NCI-H345 (cell line): ENCODE measurements around the gene ADCY2.

Experiments used
- DNase-seq: peaks from one replicate; lab custom pipeline; 2025; lab: John Stamatoyannopoulos, UW

ADCY2 gene

DNA sequence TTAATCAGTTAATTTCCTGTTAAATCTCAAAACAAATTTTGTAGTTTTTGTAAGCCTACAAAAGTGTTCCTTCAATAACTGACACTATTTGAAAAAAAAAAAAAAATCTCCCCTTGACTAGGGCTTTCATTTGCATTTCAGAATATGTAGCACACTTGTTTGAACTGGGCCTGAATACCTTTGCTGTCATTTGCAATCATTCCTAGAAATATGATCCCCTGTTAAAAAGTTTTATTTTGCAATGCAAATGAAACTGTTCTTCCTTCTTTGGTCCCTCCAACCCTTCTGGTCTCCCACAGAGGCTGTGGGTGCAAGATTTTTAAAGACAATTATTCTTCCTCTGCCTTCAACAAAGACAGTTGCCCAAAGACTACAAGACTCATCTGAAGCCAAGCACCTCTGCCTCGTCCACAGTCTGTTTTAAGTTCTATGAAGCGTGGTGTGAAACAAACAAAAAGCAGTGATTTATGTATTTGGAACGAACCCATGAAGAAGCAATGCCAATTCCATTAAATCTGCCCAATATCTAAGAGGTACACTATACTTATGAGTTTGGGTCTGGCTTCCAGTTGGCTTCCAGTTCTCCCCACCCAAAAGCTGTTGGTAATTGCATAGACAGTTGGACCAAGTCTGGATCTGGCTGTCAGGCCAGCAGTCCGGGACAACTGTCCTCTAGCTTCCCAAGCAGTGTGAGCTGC, 388.9 kb downstream of the ADCY2 start:
- DNase-seq = no peak

DNA sequence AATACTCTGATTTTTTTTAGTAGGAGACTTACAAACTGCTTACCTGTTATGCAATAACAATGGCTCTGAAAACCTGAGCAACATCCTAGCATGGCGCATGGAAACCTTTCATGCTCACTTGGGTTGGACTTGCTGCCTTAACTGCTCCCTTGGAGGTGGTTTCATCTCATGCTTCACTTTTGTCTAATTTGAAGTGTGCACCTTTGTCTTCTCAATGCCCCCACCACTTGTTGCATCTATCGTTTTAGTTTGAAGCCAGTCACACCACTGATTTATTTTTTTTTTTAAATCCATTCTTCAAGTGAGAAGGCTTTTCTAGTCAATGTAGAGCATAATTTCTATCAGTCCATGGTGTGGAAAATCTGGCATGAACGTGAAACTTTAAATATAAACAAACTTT, 391.8 kb downstream of the ADCY2 start:
- no peak for DNase-seq

DNA sequence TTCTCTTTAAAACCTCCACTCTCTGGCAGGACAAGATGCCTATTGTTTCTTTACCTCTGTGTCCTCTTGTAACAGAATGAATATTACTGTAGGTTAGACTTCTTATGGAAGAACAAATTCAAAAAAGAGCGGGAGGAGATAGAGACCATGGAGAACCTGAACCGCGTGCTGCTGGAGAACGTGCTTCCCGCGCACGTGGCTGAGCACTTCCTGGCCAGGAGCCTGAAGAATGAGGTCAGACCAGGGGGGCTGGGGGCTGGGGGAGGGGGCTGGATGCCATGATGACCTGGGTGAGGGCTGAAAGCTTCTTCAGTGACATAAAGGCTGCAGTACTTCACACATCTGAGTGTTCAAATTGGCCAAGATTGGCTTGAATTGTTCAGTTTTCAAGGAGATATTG, 393.6 kb downstream of the ADCY2 start:
- no peak for DNase-seq

DNA sequence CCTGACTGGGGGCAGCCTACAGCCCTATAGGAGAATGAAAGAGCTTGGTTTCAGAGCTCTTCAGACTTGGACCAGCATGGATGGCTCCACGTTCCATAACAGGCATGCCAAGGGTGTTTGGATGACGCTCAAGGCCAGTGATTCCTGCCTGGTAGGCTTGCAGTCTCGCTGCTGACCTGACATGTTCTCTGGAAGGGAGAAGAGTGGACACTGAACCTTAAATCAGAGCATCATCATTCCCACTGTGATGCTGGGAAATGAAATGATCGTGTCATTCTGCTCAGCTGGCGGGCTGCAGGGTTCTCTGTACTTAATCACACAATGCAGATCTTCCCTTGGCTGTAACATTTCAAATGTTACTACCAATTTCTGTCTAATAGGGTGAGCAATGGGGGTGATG, 398.0 kb downstream of the ADCY2 start:
- DNase-seq = no peak

DNA sequence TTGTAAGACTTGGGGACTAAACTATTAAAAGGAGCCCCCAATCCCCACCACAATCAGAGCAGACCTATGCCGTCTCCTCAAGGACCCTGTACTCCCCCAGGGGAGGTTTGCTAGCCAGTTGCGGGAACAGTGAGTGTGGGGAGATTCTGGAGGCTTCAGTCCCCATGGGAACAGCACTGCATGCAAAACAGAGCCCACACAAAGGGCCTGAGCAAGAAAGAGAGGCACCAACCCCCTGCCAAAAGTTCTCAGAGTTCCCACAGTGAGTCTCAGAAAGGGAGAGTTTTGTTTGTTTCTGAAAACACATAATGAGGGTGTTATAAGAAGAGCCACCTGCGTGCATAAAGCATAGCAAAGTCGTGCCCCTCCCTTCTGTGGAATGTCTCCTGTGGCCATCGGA, 398.4 kb downstream of the ADCY2 start:
- DNase-seq = no peak

DNA sequence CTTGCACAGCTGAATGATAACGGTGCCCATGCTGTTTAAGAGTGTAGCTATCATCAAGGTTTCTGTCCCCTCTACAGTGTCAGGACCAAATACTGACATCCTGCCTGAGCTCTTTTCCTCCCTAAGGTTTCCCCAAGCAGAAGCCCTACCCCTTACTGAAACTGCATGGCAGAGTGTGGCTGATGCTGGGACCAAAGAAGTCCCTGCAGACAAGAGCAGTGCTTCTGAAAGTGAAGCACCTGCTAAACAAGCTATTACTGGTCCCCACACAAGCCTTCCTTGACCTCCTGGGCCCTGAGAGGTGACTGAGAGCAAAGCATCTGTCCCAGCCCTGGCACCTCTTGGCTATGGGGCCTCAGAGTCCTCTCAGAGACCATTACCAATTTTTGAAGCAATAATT, 398.9 kb downstream of the ADCY2 start:
- DNase-seq = no peak

DNA sequence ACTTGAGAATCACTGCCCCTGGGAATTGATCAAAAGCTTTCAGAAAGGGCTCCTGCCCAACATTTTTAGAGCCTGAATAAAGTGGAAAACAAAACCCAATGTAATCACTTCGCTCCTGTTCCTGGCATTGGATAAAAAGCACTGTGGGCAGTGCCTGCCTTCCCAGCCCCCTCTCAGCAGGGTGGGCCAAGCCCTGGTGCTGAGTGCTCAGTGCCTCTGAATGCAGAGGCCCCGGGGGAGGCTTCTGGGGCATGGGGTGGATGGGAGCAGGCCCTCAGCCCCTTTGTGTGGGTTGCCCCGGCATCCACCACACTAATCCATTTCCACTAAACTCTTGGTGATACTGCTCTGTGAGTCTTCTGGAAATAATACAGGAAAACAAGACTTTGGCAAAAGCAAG, 399.4 kb downstream of the ADCY2 start:
- DNase-seq = no peak

DNA sequence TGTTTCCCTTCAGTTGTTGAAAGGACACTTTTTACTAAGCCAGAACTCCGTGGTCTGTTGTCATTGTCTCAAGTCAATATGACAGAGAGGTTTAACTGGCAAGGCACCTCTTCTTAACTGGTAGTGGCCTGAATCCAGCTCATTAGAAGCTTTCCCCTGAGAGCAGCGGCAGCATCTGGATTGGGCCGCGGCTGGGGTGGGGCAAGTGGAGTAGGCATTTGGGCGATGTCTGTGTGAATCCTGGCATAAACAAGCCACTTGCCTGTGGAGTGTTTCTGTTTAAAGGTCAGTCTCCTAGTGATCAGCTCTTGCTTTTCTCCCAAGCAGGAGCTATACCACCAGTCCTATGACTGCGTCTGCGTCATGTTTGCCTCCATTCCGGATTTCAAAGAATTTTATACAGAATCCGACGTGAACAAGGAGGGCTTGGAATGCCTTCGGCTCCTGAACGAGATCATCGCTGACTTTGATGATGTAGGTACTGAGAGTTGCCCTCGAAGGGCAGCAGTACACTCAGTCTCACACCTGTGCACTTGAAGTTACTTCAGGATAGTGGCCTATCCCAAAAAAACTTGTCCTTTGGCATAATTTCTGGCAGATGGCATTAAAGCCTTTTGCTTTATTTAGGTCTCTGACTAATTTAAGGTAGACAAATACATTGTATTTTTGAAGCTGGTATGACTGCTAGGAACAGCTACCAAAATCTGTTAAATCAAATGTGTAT, 406.1 kb downstream of the ADCY2 start:
- DNase-seq = peak; percentile 29

DNA sequence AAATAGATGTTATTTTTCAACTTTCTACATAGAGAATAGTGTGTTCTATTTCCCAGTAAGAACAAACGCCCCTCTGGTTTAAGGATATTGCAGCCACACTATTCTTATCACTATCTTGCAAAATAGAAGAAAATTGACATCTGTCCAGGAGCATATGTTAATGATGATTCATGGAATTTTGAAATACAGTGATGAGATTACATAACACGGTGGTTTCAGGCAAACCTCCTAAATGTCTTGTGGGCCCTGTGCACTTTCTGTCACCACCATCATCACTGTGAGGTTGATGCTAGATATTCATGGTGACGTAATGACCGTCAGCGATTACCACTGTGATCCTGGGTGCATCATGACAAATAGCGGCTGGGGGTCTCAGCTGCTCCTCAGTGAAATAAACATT, 406.9 kb downstream of the ADCY2 start:
- no peak for DNase-seq

DNA sequence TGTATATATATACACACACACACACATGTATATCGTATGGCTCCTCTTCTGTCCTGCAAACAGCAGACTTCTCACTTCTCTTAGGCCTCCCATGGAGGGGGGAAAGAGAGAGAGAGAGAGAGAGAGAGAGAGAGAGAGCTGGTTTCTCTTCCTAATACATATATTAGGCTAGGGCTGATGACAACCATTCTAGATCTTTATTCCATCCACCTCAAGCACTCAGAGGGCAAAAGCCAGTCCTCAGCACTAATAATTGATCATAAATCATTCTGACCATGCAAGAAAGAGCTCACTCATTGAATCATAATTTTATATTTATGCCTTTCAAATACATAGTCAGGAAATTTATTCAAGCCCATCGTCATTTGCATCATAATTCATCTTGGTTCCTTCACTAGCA, 408.0 kb downstream of the ADCY2 start:
- DNase-seq = no peak

DNA sequence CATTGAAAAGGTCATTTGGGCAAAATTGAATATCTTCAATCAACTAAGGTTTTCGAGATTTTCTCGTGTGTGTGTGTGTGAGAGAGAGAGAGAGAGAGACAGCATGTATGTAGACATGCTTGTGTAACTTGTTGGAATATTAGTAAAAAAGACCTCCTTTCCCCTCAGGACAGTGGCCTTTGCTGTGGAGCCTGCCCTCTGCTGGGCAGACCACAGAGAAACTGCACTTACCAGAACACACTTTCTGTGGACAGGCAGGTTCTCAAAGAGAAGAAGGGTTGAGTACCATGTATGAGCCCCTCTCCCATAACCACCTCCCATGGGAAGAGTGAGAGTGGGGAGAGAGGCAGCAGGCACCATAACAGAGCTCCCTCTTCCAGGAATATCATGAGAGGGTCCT, 409.4 kb downstream of the ADCY2 start:
- no peak for DNase-seq

DNA sequence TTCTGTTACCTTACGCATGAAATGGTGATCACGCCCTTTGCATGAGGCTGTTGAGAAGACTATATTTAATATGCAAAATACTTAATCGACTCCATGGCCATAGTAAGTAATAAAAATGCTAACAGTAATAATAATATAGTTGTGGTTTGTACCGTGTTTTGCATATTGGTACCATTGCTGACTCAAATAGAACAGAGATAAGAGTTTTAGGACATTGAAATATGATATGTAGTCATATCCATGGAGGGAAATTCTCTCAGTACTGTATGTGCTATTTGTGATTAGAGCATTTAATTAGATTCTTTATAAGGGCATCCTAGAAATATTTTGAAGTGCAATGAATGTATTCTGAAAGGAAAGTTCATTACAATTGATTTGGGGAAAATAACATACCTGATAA, 413.1 kb downstream of the ADCY2 start:
- DNase-seq = no peak

DNA sequence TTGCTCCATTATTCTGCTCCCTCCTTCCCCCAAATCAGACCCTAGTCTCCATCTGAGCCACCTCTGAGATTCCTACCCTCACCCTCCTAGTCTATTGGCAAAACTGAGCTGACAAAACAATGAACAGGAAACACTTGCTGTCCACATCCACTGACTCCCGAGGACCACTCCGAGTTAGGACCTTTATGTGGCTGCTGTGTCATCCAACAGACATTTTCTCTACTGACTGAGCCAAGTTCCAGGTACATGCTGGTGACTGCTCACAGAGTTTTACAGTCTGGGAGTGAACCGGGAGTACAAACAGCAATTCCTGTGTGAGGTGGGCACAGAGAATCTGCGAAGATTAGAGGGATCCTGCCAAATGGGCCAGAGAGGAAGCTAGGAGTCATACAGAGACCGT, 415.8 kb downstream of the ADCY2 start:
- no peak for DNase-seq

DNA sequence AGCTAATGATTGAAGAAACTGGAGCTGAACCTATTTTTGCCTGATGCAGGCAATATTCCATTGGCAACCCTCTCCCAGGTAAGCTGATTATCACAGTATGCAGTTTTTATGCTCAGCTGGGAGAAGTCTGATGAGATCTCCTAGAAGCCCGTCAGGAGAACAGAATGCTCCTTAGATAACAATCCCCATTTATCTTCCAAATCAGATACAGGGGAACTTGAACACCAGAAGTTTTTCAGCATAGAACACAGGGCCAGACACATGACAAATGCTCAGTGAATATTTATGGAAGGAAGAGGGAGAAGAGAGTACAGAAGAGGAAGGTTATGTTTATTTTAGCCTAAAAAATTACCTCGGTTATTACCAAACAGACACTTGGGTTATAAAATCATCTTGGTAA, 417.1 kb downstream of the ADCY2 start:
- DNase-seq = no peak

DNA sequence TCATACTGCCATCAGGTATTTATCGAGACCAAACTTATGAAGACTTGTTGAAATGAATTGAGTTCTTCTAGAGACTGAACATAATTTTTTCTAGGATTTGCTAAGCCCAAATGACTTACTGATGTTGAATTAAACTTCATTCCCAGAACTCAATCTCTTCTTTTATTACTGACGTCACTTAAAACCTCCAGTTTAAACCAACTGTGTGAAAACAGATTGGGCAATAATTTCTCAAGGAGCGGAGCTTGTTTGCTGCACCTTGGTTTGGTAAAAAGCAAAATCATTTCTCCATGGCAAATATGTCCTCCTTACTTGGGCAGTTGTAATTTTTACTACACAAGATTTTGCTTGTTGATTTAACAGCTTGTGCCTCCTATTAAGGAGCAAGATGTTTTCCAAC, 417.6 kb downstream of the ADCY2 start:
- no peak for DNase-seq

DNA sequence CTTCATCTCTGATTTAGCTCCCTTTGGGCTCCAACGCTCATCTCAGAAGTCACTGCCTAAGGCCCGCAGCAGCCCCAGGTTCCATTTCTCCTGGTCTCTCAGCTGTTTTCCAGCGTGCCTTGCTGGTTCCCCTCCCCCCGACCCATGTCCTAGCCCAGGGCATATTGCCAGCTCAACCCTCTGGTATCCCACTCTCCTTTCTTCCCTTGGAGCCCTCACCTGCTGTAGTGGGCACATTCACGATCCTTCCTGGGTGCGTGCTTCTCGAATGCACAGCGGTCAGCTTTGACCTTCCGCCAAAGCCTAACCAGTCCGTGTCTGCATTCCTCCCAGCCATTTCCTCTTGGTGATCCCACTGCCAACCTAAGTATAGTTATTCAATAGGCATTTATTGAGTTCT, 418.9 kb downstream of the ADCY2 start:
- no peak for DNase-seq

DNA sequence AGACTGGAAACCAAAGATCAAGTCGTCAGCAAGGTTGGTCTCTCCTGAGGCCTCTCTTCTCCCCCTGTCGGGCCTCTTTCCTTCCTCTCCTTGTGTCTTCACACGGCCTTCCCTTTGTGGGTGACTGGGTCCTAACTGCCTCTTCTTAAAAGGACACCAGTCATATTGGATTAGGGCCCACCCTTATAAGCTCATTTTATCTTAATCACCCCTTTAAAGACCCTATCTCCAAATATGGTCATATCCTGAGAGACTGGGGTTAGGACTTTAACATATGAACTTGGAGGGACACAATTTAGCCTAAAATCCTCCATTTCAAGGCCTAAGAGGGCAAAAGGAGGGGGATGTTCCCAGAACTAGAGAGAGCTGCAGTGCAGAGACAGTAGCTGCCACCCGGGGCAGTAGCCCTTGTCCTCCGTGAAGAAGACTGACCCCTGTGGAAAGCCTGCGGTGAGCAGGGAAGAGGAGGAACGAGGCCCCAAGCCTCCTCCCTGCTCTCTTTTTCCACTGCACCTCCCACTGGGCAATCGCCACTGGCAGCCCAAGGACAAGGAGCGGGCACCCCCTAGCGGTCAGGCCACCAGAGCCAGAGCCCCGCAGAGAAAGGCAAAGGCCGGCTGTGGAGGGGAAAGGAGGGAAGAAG, 420.1 kb downstream of the ADCY2 start:
- no peak for DNase-seq

DNA sequence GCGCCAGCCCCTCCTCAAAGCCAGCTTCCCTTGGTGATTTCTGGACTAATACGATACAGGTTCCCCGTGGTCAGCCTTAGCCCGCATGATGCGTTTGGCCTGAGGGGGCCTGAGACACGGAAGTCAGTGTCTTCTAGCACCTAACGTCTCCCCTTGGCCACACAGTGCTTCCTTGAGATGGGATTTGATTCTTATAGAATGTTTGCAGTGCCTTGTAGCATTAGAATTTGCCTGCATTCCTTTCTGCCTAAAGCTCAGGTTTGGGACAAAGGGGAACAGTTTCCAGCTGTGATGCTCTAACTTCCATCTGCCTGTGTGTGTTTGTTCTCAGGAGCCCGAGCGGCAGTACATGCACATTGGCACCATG, 420.6 kb downstream of the ADCY2 start:
- no peak for DNase-seq

DNA sequence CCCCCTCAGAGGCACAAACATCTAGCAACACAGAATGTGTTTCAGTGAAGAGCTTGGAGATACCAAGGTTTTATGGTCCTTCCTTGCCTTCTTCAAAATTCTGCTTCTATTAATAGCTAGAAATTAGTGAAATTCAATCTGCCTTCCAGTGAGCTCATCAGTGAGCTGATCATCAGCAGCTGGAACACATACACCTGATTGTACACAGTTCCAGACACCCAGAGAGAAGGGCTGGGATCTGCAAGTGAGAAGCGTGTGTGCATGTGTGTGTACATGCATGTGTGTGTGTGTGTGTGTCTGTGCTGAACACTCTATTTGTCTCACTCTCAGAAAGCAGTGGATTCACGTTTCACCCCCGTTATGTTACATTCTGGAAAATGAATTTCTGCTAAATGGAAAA, 426.5 kb downstream of the ADCY2 start:
- no peak for DNase-seq

DNA sequence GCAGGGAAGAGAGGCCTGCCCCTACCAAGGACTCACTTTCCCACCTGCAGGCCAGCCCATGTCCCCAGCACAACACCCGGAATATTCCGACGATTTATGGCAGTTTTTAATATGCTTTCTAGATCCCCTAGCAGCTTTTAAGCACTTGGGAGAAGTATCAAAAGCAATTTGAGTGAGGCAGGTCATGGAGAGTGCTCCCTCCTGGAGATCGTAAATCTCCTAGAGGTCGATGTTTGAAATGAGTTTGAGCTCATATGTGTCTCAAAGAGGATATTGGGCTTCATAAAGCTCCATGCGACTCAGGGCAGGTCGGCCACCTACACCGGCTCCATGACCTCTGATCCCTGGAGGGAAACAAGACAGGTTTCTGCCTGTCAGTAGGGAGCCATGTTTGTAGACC, 427.7 kb downstream of the ADCY2 start:
- DNase-seq = no peak

DNA sequence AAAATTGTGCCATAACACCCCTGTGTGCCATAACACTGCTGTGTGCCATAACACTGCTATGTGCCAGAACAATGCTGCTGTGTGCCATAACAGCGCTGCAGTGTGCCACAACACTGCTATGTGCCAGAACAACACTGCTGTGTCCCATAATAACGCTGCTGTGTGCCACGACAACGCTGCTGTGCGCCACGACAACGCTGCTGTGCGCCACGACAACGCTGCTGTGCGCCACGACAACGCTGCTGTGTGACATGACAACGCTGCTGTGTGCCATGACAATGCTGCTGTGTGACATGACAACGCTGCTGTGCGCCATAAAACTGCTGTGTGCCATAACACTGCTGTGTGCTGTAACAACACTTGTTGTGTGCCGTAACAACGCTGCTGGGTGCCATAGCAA, 429.1 kb downstream of the ADCY2 start:
- no peak for DNase-seq

DNA sequence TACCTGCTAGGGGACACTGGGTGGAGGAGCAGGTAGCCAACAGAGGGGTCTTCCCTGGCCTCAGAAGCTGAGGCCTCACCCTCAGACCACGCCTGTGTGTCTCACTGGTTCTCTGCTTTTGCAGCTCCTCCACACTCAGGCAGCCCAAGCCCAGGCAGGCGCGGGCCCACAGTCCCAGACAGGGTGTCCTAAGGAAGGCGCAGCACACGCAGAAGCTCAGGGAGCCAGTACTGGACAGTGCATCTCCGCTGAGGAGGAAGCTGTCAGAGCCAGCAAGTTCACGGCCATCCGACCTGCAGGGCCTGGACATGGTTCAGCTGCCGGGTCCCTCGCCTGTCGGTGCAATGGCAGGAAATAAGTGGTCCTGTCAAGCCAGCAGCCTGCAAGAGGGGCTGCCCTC, 429.7 kb downstream of the ADCY2 start:
- no peak for DNase-seq

DNA sequence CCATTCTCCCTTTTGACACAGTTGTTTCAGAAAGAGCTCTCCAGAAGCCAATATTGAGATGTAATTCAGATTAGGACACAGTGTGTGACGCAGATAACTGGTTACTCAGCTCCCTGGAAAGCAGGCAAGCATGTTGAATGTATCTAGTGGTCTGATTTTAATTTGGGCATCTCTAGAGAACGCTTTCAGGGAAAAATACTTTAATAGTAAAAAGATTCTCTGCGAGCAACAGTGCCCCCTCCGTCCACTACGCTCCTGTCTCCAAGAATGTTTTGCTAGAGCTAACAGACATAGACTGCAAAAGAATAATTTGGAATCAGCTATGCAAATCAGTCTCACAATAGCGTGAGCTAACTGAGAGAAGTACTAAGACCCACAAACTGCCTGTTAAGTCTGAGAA, 431.7 kb downstream of the ADCY2 start:
- DNase-seq = no peak

DNA sequence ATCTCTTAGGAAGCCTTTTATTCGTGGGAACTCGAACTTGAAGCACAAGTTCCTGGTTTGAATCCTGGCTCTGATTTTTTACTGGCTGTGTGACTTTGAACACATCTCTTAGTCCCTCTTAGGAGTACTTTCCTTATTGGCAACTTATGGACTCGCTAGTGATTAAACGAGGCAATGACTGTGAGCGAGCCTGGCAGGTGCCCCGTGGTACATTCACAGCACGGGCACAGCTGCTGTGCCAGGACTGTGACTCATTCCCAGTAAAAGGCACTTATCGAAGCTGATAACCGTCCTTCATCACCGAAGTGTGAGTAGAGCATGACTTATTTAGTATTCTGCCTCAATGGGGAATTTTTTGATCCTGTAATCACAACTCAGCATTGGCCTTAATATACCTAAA, 432.3 kb downstream of the ADCY2 start:
- DNase-seq = peak; percentile 42
